H1 (cell line): ENCODE results near the gene TRABD. TPM values are rescaled to one million over a fixed set of nuclear protein-coding genes. Genes with fewer than 3 reads are reported as not detected.

Source experiments
- CTCF ChIA-PET: fragments of 300-600 bp; sonication (Branson Sonifier 250); formaldehyde crosslinking; loops from one replicate; lab custom pipeline; 2021; ENCODE audit not compliant: partially characterized antibody; lab: Charles Lee
- POLR2A ChIA-PET: fragments of 300-600 bp; sonication (Branson Sonifier 250); formaldehyde crosslinking; loops from one replicate; lab custom pipeline; 2021; ENCODE audit warnings: inconsistent platforms; ENCODE audit not compliant: partially characterized antibody; lab: Charles Lee
- DNase-seq, 2 experiments: peaks; one replicate each; pipeline versions ENCODE4 v3.0.0 to v3.0.0-alpha.2; 2010 to 2022; ENCODE audit warnings: low spot score in 2 of 2, low read depth in 1 of 2, mixed read lengths in 1 of 2
- FAIRE-seq: peaks from 2 replicates; lab custom pipeline; 2011; peaks lifted over from hg19 to GRCh38; lab: Jason Lieb, UNC
- H2AFZ ChIP-seq: 2 replicates; pipeline ENCODE4 v1.8.1; 2012; ENCODE audit warnings: low read length, inconsistent platforms
- H2AK5ac ChIP-seq: 2 replicates; pipeline ENCODE4 v1.6.1; 2013; ENCODE audit warnings: low read depth, low read length
- H2BK120ac ChIP-seq: replicated peaks from 2 replicates; pipeline ENCODE3; 2013; ENCODE audit warnings: low read depth, low read length, inconsistent platforms
- H2BK12ac ChIP-seq: 2 replicates; pipeline ENCODE4 v1.6.1; 2013; ENCODE audit warnings: low read depth, low read length
- H2BK15ac ChIP-seq: 2 replicates; pipeline ENCODE4 v1.6.1; 2013; ENCODE audit warnings: low read length
- H2BK20ac ChIP-seq: 2 replicates; pipeline ENCODE4 v1.6.1; 2013; ENCODE audit warnings: low read length
- H2BK5ac ChIP-seq: 2 replicates; pipeline ENCODE4 v1.6.1; 2013; ENCODE audit warnings: low read depth, low read length
- H3K14ac ChIP-seq: 2 replicates; pipeline ENCODE4 v1.6.1; 2013; ENCODE audit warnings: inconsistent platforms; ENCODE audit not compliant: insufficient read length
- H3K18ac ChIP-seq: 2 replicates; pipeline ENCODE4 v1.6.1; 2013; ENCODE audit warnings: low read length; ENCODE audit errors: extremely low read depth
- H3K23ac ChIP-seq: 2 replicates; pipeline ENCODE4 v1.6.1; 2013; ENCODE audit warnings: inconsistent platforms; ENCODE audit not compliant: insufficient read length
- H3K23me2 ChIP-seq: 2 replicates; pipeline ENCODE4 v1.6.1; 2013; ENCODE audit warnings: low read depth, low read length
- H3K27ac ChIP-seq: 2 replicates; pipeline ENCODE4 v1.6.1; 2011; ENCODE audit warnings: low read depth, low read length, inconsistent platforms
- H3K27me3 ChIP-seq, 4 experiments: replicated peaks in 1 of 4; 1 replicate in 1 of 4; 2 replicates in 3 of 4; pipeline versions ENCODE4 v1.6.1 to v1.8.1; 2011 to 2013; ENCODE audit warnings: low read length in 3 of 4, mild to moderate bottlenecking in 3 of 4, inconsistent platforms in 2 of 4, mixed read lengths in 2 of 4, moderate library complexity in 1 of 4; ENCODE audit not compliant: control insufficient read depth in 3 of 4, insufficient read depth in 3 of 4; ENCODE audit errors: extremely low read depth in 1 of 4
- H3K36me3 ChIP-seq, 4 experiments: 2 replicates each; pipeline versions ENCODE4 v1.6.1 to v1.8.1; 2011 to 2013; ENCODE audit warnings: mild to moderate bottlenecking in 4 of 4, low read length in 3 of 4, moderate library complexity in 2 of 4, control low read depth in 1 of 4, inconsistent platforms in 1 of 4; ENCODE audit not compliant: insufficient read depth in 4 of 4, control insufficient read depth in 2 of 4
- H3K4ac ChIP-seq: replicated peaks from 2 replicates; pipeline ENCODE3; 2013; ENCODE audit warnings: low read length, low read depth, mixed read lengths, inconsistent platforms; ENCODE audit not compliant: insufficient read length
- H3K4me1 ChIP-seq, 4 experiments: replicated peaks in 1 of 4; 1 replicate in 1 of 4; 2 replicates in 3 of 4; pipeline versions ENCODE4 v1.6.1 to v1.8.1; 2011 to 2013; ENCODE audit warnings: low read length in 3 of 4, inconsistent platforms in 2 of 4, mixed read lengths in 1 of 4; ENCODE audit not compliant: insufficient read depth in 4 of 4, control insufficient read depth in 3 of 4
- H3K4me2 ChIP-seq, 2 experiments: 2 replicates each; pipeline versions ENCODE4 v1.6.1 to v1.8.1; 2011 to 2013; ENCODE audit warnings: low read depth in 2 of 2, low read length in 2 of 2, control low read depth in 1 of 2, inconsistent platforms in 1 of 2, mild to moderate bottlenecking in 1 of 2; ENCODE audit not compliant: insufficient read depth in 1 of 2
- H3K4me3 ChIP-seq, 4 experiments: fragments of 200-600, 300-600 bp in 1 of 4; sonication (generic), shearing (Covaris generic), sonication (Bioruptor Twin) in 1 of 4; 2 replicates each; pipeline versions ENCODE4 v1.5.1 to v1.8.1; 2011 to 2016; ENCODE audit warnings: low read length in 4 of 4, low read depth in 3 of 4, control low read depth in 2 of 4, inconsistent platforms in 2 of 4, mild to moderate bottlenecking in 2 of 4, mixed read lengths in 1 of 4, moderate library complexity in 1 of 4; ENCODE audit not compliant: insufficient read depth in 2 of 4; ENCODE audit errors: extremely low read depth in 1 of 4
- H3K56ac ChIP-seq: replicated peaks from 2 replicates; pipeline ENCODE3; 2013; ENCODE audit warnings: low read depth, mild to moderate bottlenecking, mixed read lengths, low read length, inconsistent platforms; ENCODE audit not compliant: insufficient read length
- H3K79me1 ChIP-seq: 2 replicates; pipeline ENCODE4 v1.6.1; 2013; ENCODE audit warnings: low read depth, low read length, control low read depth
- H3K79me2 ChIP-seq, 2 experiments: 2 replicates each; pipeline versions ENCODE4 v1.6.1 to v1.8.1; 2012 to 2013; ENCODE audit warnings: low read length in 2 of 2, mild to moderate bottlenecking in 2 of 2, inconsistent platforms in 1 of 2; ENCODE audit not compliant: insufficient read depth in 2 of 2, control insufficient read depth in 1 of 2
- H3K9ac ChIP-seq, 4 experiments: replicated peaks in 1 of 4; 1 replicate in 1 of 4; 2 replicates in 3 of 4; pipeline versions ENCODE4 v1.6.1 to v1.8.1; 2011 to 2013; ENCODE audit warnings: low read depth in 3 of 4, low read length in 3 of 4, control low read depth in 2 of 4, mild to moderate bottlenecking in 2 of 4, moderate library complexity in 2 of 4, inconsistent platforms in 1 of 4; ENCODE audit errors: extremely low read depth in 1 of 4
- H3K9me3 ChIP-seq, 2 experiments: 2 replicates each; pipeline versions ENCODE4 v1.6.1 to v1.8.1; 2012 to 2013; ENCODE audit warnings: mild to moderate bottlenecking in 2 of 2, moderate library complexity in 2 of 2, control low read depth in 1 of 2, inconsistent platforms in 1 of 2, low read depth in 1 of 2, low read length in 1 of 2, mixed read lengths in 1 of 2; ENCODE audit not compliant: insufficient read depth in 2 of 2
- H4K20me1 ChIP-seq, 2 experiments: replicated peaks in 1 of 2; 2 replicates each; pipeline versions ENCODE3 to v1.8.1; 2011 to 2013; ENCODE audit warnings: inconsistent platforms in 2 of 2, low read length in 2 of 2, mild to moderate bottlenecking in 1 of 2; ENCODE audit not compliant: insufficient read depth in 2 of 2, control insufficient read depth in 1 of 2
- H4K5ac ChIP-seq: 2 replicates; pipeline ENCODE4 v1.6.1; 2013; ENCODE audit warnings: low read length, low read depth, mixed read lengths, inconsistent platforms; ENCODE audit not compliant: insufficient read length
- H4K8ac ChIP-seq: 2 replicates; pipeline ENCODE4 v1.8.0; 2013; ENCODE audit warnings: mild to moderate bottlenecking, moderate library complexity, low read length, inconsistent platforms; ENCODE audit not compliant: insufficient read depth; ENCODE audit errors: extremely low read depth
- H4K91ac ChIP-seq: replicated peaks from 2 replicates; pipeline ENCODE3; 2013; ENCODE audit warnings: low read length, mixed read lengths, inconsistent platforms; ENCODE audit not compliant: insufficient read length
- BCL11A ChIP-seq, 2 experiments: IDR thresholded peaks; one replicate each; pipeline ENCODE4 v1.6.1; 2011; ENCODE audit warnings: low read depth in 2 of 2, low read length in 2 of 2, mild to moderate bottlenecking in 2 of 2
- GABPA ChIP-seq: IDR thresholded peaks from 2 replicates; pipeline ENCODE4 v1.6.1; 2011; ENCODE audit warnings: mild to moderate bottlenecking, low read length, moderate library complexity, borderline replicate concordance; ENCODE audit not compliant: insufficient read depth
- JUND ChIP-seq: IDR thresholded peaks from 2 replicates; pipeline ENCODE4 v1.6.1; 2011; ENCODE audit warnings: mild to moderate bottlenecking, improper control_type of control experiment, low read length
- KDM4A ChIP-seq: IDR thresholded peaks from one replicate; pipeline ENCODE4 v1.7.1; 2012; ENCODE audit warnings: low read depth, mild to moderate bottlenecking, moderate library complexity, low read length, inconsistent platforms; ENCODE audit not compliant: severe bottlenecking
- NANOG ChIP-seq: IDR thresholded peaks from 2 replicates; pipeline ENCODE4 v1.6.1; 2011; ENCODE audit warnings: low read length, low read depth, mild to moderate bottlenecking, inconsistent platforms; ENCODE audit not compliant: insufficient read depth, poor library complexity, severe bottlenecking
- POLR2A ChIP-seq, 2 experiments: IDR thresholded peaks; 1 replicate in 1 of 2; 2 replicates in 1 of 2; pipeline ENCODE4 v1.6.1; 2011; ENCODE audit warnings: low read depth in 2 of 2, low read length in 2 of 2, mild to moderate bottlenecking in 2 of 2; ENCODE audit errors: control extremely low read depth in 1 of 2
- RAD21 ChIP-seq, 2 experiments: IDR thresholded peaks in 1 of 2; conservative IDR thresholded peaks in 1 of 2; 2 replicates each; pipeline ENCODE4 v1.6.1; 2011; ENCODE audit warnings: low read depth in 2 of 2, low read length in 2 of 2, improper control_type of control experiment in 1 of 2, inconsistent platforms in 1 of 2, mild to moderate bottlenecking in 1 of 2, moderate library complexity in 1 of 2
- SIX5 ChIP-seq: IDR thresholded peaks from 2 replicates; pipeline ENCODE4 v1.6.1; 2011; ENCODE audit warnings: mild to moderate bottlenecking, low read depth, low read length
- SP1 ChIP-seq: IDR thresholded peaks from 2 replicates; pipeline ENCODE4 v1.6.1; 2011; ENCODE audit warnings: low read depth, low read length
- SP2 ChIP-seq: IDR thresholded peaks from 2 replicates; pipeline ENCODE4 v1.6.1; 2012; ENCODE audit warnings: mild to moderate bottlenecking, low read length, inconsistent platforms
- TAF1 ChIP-seq: IDR thresholded peaks from 2 replicates; pipeline ENCODE4 v1.6.1; 2011; ENCODE audit warnings: mild to moderate bottlenecking, low read depth, low read length
- WGBS, 2 experiments: shearing (Covaris generic) in 1 of 2; methylation state at CpG; one replicate each; pipeline versions ENCODE4 v1.1.6 to v1.1.7; 2013 to 2015; ENCODE audit warnings: low lambda C conversion rate in 2 of 2, mixed read lengths in 2 of 2, inconsistent platforms in 1 of 2, low coverage in 1 of 2, missing lambda C conversion rate in 1 of 2; ENCODE audit not compliant: insufficient replicate concordance in 2 of 2, insufficient coverage in 1 of 2, insufficient read length in 1 of 2; ENCODE audit errors: extremely low coverage in 1 of 2, missing lambda C conversion rate in 1 of 2; 5-methylcytosine and 5-hydroxymethylcytosine counted together
- polyA plus RNA-seq, 7 experiments: library from polyadenylated mRNA; depleted of rRNA in 3 of 7; stranded (reverse) in 5 of 7; unstranded in 2 of 7; fragments of >200 nt in 5 of 7; fragments of 200-250 nt in 2 of 7; gene quantifications; 1 replicate in 5 of 7; 2 replicates in 1 of 7; 4 replicates in 1 of 7; pipeline versions ENCODE4 v1.2.1 to v1.2.3, GENCODE V29; 2011 to 2013; ENCODE audit warnings: missing spikeins in 2 of 7, mixed read lengths in 2 of 7
- total RNA-seq: library from RNA; stranded (reverse); fragmentation: NEBNext Ultra II Directional; extraction: Animal tissue kit (Norgen Biotek cat#: 25700); gene quantifications from 2 replicates; pipeline ENCODE4 v1.2.1, GENCODE V29; 2021

Gene TRABD
- total and polyA plus RNA-seq, 2 of the 8 experiments (the other 6 are each of a cell fraction or from before 2014, with no cell fraction given), result 44.2 to 57.5 TPM

- H2BK15ac ChIP-seq, result no peak within 1 kb of the TSS
- H3K4me2 ChIP-seq, result peak within 1 kb of the TSS; percentile 84 to 98
- H4K5ac ChIP-seq, result no peak within 1 kb of the TSS
- no peaks in the 10 kb centered on the region for H3K9me3 ChIP-seq
- H2BK12ac ChIP-seq, result no peak within 1 kb of the TSS
- H2AK5ac ChIP-seq, result no peak within 1 kb of the TSS
- no peaks in the 10 kb centered on the region for H3K27me3 ChIP-seq
- H4K20me1 ChIP-seq, result peaks cover 0 to 16% of the 10 kb centered on the region in 2 experiments
- H2AFZ ChIP-seq, result peak within 1 kb of the TSS; percentile 36; the same call in 1 of the 2 replicates
- FAIRE-seq (no peak), DNase-seq (peak; percentile 47 to 85)
- H2BK5ac ChIP-seq, result peak within 1 kb of the TSS; percentile 24; the same call in 1 of the 2 replicates
- H3K56ac ChIP-seq, result peak within 1 kb of the TSS; percentile 5
- H2BK20ac ChIP-seq, result no peak within 1 kb of the TSS
- peaks cover 0 to 7% (median 5%) of the 10 kb centered on the region in 4 experiments; a peak in 6 of 7 replicates for H3K4me1 ChIP-seq
- H3K23ac ChIP-seq, result no peak within 1 kb of the TSS
- peak within 1 kb of the TSS; percentile 63 for H4K8ac ChIP-seq
- peak within 1 kb of the TSS; percentile 21 for H3K4ac ChIP-seq
- peak within 1 kb of the TSS; percentile 83 for H3K18ac ChIP-seq
- ChIA-PET CTCF (interaction anchor here (0.6 to 0.9 kb wide), 2 partner anchors 23 to 345 kb away, joined by 3 read pairs; partner anchors contain the start of gene KLHDC7B), POLR2A (interaction anchor here (1.5 kb wide), 1 partner anchor 44 kb away, joined by 5 read pairs; the partner anchor contains the start of gene TUBGCP6)
- WGBS, 2 experiments, result 1% methylated on average over 34 of the region's 105 CpGs; no CpG with 5 or more reads in 1 of the 2 experiments
- peaks cover 0 to 11% of the 10 kb centered on the region in 2 experiments; a peak in 1 of 4 replicates for H3K79me2 ChIP-seq
- peaks cover 13% of the 10 kb centered on the region; the same call in 1 of the 2 replicates for H3K23me2 ChIP-seq
- peak within 1 kb of the TSS; percentile 41 to 69 (median 64) for H3K4me3 ChIP-seq
- H2BK120ac ChIP-seq, result no peak within 1 kb of the TSS
- no peak within 1 kb of the TSS for H4K91ac ChIP-seq
- H3K9ac ChIP-seq, result peak within 1 kb of the TSS; percentile 34 to 93 (median 63)
- peaks cover 2 to 24% (median 8%) of the 10 kb centered on the region in 4 experiments; a peak in 6 of 8 replicates for H3K36me3 ChIP-seq
- H3K14ac ChIP-seq, result no peak within 1 kb of the TSS
- H3K27ac ChIP-seq, result no peak within 1 kb of the TSS
- H3K79me1 ChIP-seq, result no peaks in the 10 kb centered on the region; the same call in 1 of the 2 replicates
- peak in 1 of 2 experiments; percentile 48; a peak in 1 of 3 replicates for TF ChIP-seq POLR2A (IDR thresholded peaks at IDR 0.05; ENCODE audit: control extremely low read depth in 1 of 2, low read depth in 2 of 2, low read length in 2 of 2)
- TF ChIP-seq BCL11A (IDR thresholded peaks at IDR 0.05; ENCODE audit: low read depth in 2 of 2, low read length in 2 of 2), result no peak
- peak; percentile 76 for TF ChIP-seq GABPA
- no peak for TF ChIP-seq RAD21 (IDR thresholded peaks at IDR 0.05 in 1 of 2, conservative IDR thresholded peaks at IDR 0.05 in 1 of 2; ENCODE audit: low read depth in 2 of 2, low read length in 2 of 2)
- peak; percentile 78 for TF ChIP-seq KDM4A
- TF ChIP-seq SP2, result peak; percentile 37; the same call in 1 of the 2 replicates
- no peak for TF ChIP-seq JUND
- no peak for TF ChIP-seq NANOG
- peak; percentile 51 for TF ChIP-seq TAF1
- no peak for TF ChIP-seq SIX5
- 0 out of 2 replicates have a peak, but pooled peaks have one; percentile 27 for TF ChIP-seq SP1
Observed at GRCh38 chr22:50200461-50201190, 14.9 kb downstream of the TRABD start, which contains the start of gene SELENOO. Gene SELENOO, plus strand, starts transcription at chr22:50201011. Its CDS starts 26 bp downstream, at chr22:50201037.
